HCT116 (cell line): ENCODE results near the gene TRIM38. TPM values are rescaled to one million over a fixed set of nuclear protein-coding genes. Genes with fewer than 3 reads are reported as not detected.

Experiments
- ATAC-seq: fragments of 200-7000 bp; cut with Tn5 transposase; 2 replicates; pipeline ENCODE4 v1.9.1; 2020; ENCODE audit warnings: mild to moderate bottlenecking, moderate library complexity
- BruUV-seq: library from RNA; stranded (reverse); fragments of 400-500 nt; replicated peaks from 2 replicates; lab custom pipeline; 2021; lab: Mats Ljungman, UMichigan
- CTCF ChIA-PET: fragments of 300-600 bp; sonication (Branson Sonifier 250); formaldehyde crosslinking; loops from one replicate; lab custom pipeline; 2021; ENCODE audit warnings: antibody characterized with exemption; lab: Charles Lee
- POLR2A ChIA-PET: fragments of 300-600, 350-600 bp; sonication (Branson Sonifier 250); formaldehyde crosslinking; loops from one replicate; lab custom pipeline; 2021; ENCODE audit warnings: antibody characterized with exemption; lab: Charles Lee
- RAD21 ChIA-PET, 2 experiments: fragments of 300-600 bp; sonication (Branson Sonifier 250); formaldehyde crosslinking; loops; one replicate each; lab custom pipeline; 2023; ENCODE audit warnings: low total read pairs in 2 of 2; ENCODE audit not compliant: uncharacterized antibody in 2 of 2, unreplicated experiment in 2 of 2, low non-redundant PET in 1 of 2; lab: Charles Lee
- DNase-seq: peaks from one replicate; pipeline ENCODE4 v3.0.0-alpha.2; 2010; ENCODE audit warnings: low read depth, low spot score
- H2AFZ ChIP-seq: fragments of 200-600 bp; shearing (Covaris generic), sonication (generic); 2 replicates; pipeline ENCODE4 v1.6.1; 2017; ENCODE audit warnings: low read depth, mixed run types, mixed read lengths, antibody characterized with exemption, low read length; ENCODE audit not compliant: poor library complexity, severe bottlenecking
- H3K27ac ChIP-seq: 2 replicates; pipeline ENCODE4 v1.5.1; 2012; ENCODE audit warnings: low read depth, low read length
- H3K27me3 ChIP-seq: fragments of 200-600 bp; sonication (generic); 2 replicates; pipeline ENCODE4 v1.6.1; 2016; ENCODE audit warnings: mixed run types, low read length, mixed read lengths; ENCODE audit not compliant: insufficient read depth
- H3K36me3 ChIP-seq, 2 experiments: fragments of 200-500 bp in 1 of 2; fragments of 200-600 bp in 1 of 2; sonication (Bioruptor generic) in 1 of 2; sonication (generic) in 1 of 2; 2 replicates each; pipeline versions ENCODE4 v1.5.1 to v1.6.1; 2014 to 2016; ENCODE audit warnings: low read length in 2 of 2, inconsistent platforms in 1 of 2, mixed read lengths in 1 of 2, mixed run types in 1 of 2; ENCODE audit not compliant: insufficient read depth in 2 of 2, control insufficient read depth in 1 of 2
- H3K4me1 ChIP-seq, 2 experiments: fragments of 200-600 bp in 1 of 2; sonication (generic) in 1 of 2; 2 replicates each; pipeline versions ENCODE4 v1.5.1 to v1.6.1; 2012 to 2017; ENCODE audit warnings: low read length in 2 of 2, inconsistent platforms in 1 of 2, mild to moderate bottlenecking in 1 of 2, mixed read lengths in 1 of 2, mixed run types in 1 of 2, moderate library complexity in 1 of 2; ENCODE audit not compliant: insufficient read depth in 2 of 2, control insufficient read depth in 1 of 2
- H3K4me2 ChIP-seq: fragments of 200-600 bp; sonication (generic); 2 replicates; pipeline ENCODE4 v1.6.1; 2017; ENCODE audit warnings: mixed run types, low read length, mixed read lengths
- H3K4me3 ChIP-seq, 2 experiments: fragments of 200-600 bp in 1 of 2; sonication (generic) in 1 of 2; replicated peaks in 1 of 2; 2 replicates each; pipeline ENCODE4 v1.5.1; 2011 to 2016; ENCODE audit warnings: low read length in 2 of 2, control low read depth in 1 of 2, low read depth in 1 of 2, mild to moderate bottlenecking in 1 of 2, mixed read lengths in 1 of 2, mixed run types in 1 of 2
- H3K79me2 ChIP-seq: fragments of 200-600 bp; sonication (generic); 2 replicates; pipeline ENCODE4 v1.6.1; 2017; ENCODE audit warnings: mild to moderate bottlenecking, mixed run types, low read length, moderate library complexity, mixed read lengths; ENCODE audit not compliant: insufficient read depth
- H3K9ac ChIP-seq: fragments of 200-600 bp; sonication (generic); 2 replicates; pipeline ENCODE4 v1.6.1; 2016; ENCODE audit warnings: low read length, mixed read lengths
- H3K9me2 ChIP-seq: fragments of 200-600 bp; sonication (generic), shearing (Covaris generic); 2 replicates; pipeline ENCODE4 v1.6.1; 2017; ENCODE audit warnings: mixed run types, mild to moderate bottlenecking, moderate library complexity; ENCODE audit not compliant: insufficient read depth
- H3K9me3 ChIP-seq, 2 experiments: fragments of 200-500 bp in 1 of 2; fragments of 200-600 bp in 1 of 2; sonication (Bioruptor generic) in 1 of 2; sonication (generic) in 1 of 2; 2 replicates each; pipeline ENCODE4 v1.6.1; 2014 to 2017; ENCODE audit warnings: low read length in 2 of 2, mixed read lengths in 2 of 2, inconsistent platforms in 1 of 2, low read depth in 1 of 2, mild to moderate bottlenecking in 1 of 2, mixed run types in 1 of 2, moderate library complexity in 1 of 2; ENCODE audit not compliant: control insufficient read depth in 1 of 2, insufficient read depth in 1 of 2
- H4K20me1 ChIP-seq: fragments of 200-600 bp; sonication (generic), shearing (Covaris generic); 2 replicates; pipeline ENCODE4 v1.6.1; 2017; ENCODE audit warnings: mixed run types, mild to moderate bottlenecking, moderate library complexity; ENCODE audit not compliant: insufficient read depth
- ATF3 ChIP-seq: IDR thresholded peaks from 2 replicates; pipeline ENCODE4 v1.6.1; 2012
- CTCF ChIP-seq, 3 experiments: fragments of 200-600 bp in 1 of 3; sonication (generic) in 1 of 3; IDR thresholded peaks in 2 of 3; conservative IDR thresholded peaks in 1 of 3; 2 replicates each; pipeline ENCODE4 v1.5.1; 2012 to 2017; ENCODE audit warnings: low read depth in 2 of 3, low read length in 2 of 3, antibody characterized with exemption in 1 of 3, borderline replicate concordance in 1 of 3, control low read depth in 1 of 3, mild to moderate bottlenecking in 1 of 3, mixed read lengths in 1 of 3, mixed run types in 1 of 3, moderate library complexity in 1 of 3; ENCODE audit not compliant: insufficient read depth in 1 of 3
- EZH2phosphoT487 ChIP-seq: fragments of 200-600 bp; IDR thresholded peaks from 2 replicates; pipeline ENCODE4 v1.6.1; 2018; ENCODE audit warnings: antibody characterized with exemption, borderline replicate concordance
- FOSL1 ChIP-seq: IDR thresholded peaks from 2 replicates; pipeline ENCODE4 v1.6.1; 2012; ENCODE audit warnings: low read depth
- POLR2A ChIP-seq: IDR thresholded peaks from 2 replicates; pipeline ENCODE4 v1.7.0; 2011; ENCODE audit warnings: borderline replicate concordance; ENCODE audit not compliant: insufficient read depth, insufficient read length; ENCODE audit errors: extremely low read depth
- RAD21 ChIP-seq: IDR thresholded peaks from 2 replicates; pipeline ENCODE4 v1.6.1; 2012; ENCODE audit warnings: low read depth, mild to moderate bottlenecking
- SRF ChIP-seq: IDR thresholded peaks from 2 replicates; pipeline ENCODE4 v1.6.1; 2012; ENCODE audit warnings: low read depth
- TCF7L2 ChIP-seq: IDR thresholded peaks from 2 replicates; pipeline ENCODE4 v1.7.0; 2011; ENCODE audit warnings: borderline replicate concordance, inconsistent platforms; ENCODE audit not compliant: insufficient read depth, insufficient read length; ENCODE audit errors: extremely low read depth
- YY1 ChIP-seq: IDR thresholded peaks from 2 replicates; pipeline ENCODE4 v1.6.1; 2011; ENCODE audit warnings: low read length, low read depth, moderate library complexity, mild to moderate bottlenecking; ENCODE audit not compliant: insufficient replicate concordance; ENCODE audit errors: extremely low read depth
- ZBTB33 ChIP-seq: IDR thresholded peaks from 2 replicates; pipeline ENCODE4 v1.6.1; 2011; ENCODE audit warnings: mild to moderate bottlenecking, low read length, moderate library complexity; ENCODE audit not compliant: insufficient replicate concordance; ENCODE audit errors: extremely low read depth
- ZNF274 ChIP-seq: fragments of 200-500 bp; sonication (Bioruptor generic); IDR thresholded peaks from 2 replicates; pipeline ENCODE4 v1.6.1; 2014; ENCODE audit warnings: mild to moderate bottlenecking, low read depth, low read length, inconsistent platforms
- intact Hi-C: fragments of 100-400 bp; cut with micrococcal nuclease; formaldehyde crosslinking; loops from 2 replicates; pipeline ENCODE4 v1.10.0; 2022
- total RNA-seq: library from RNA; stranded (reverse); gene quantifications from one replicate; pipeline ENCODE4 v1.2.1, GENCODE V29; 2021; ENCODE audit not compliant: unreplicated experiment

Gene TRIM38
- total RNA-seq, 1 experiment from 2014 or later, result 9.6 TPM

- TF ChIP-seq ZBTB33 (no peak), ATF3 (no peak), SRF (no peak), CTCF (IDR thresholded peaks at IDR 0.05 in 2 of 3, conservative IDR thresholded peaks at IDR 0.05 in 1 of 3; ENCODE audit: borderline replicate concordance in 1 of 3, insufficient read depth in 1 of 3, low read depth in 2 of 3, low read length in 2 of 3) (no peak), FOSL1 (no peak)
Measured at GRCh38 chr6:25973923-25974555, 11.4 kb downstream of the TRIM38 start (continued).

GRCh38 chr6:25975923-25976560 lies 13.4 kb downstream of the TRIM38 start:
- Histone ChIP-seq H3K9ac (no peak overlapping the region), H3K4me3 (no peak overlapping the region), H4K20me1 (no peaks in the 10 kb centered on the region), H3K36me3 (peaks cover 26 to 40% of the 10 kb centered on the region in 2 experiments; a peak in 2 of 4 replicates), H3K9me3 (no peaks in the 10 kb centered on the region), H3K27me3 (no peaks in the 10 kb centered on the region), H3K27ac (no peak overlapping the region), H3K4me2 (no peak overlapping the region), H2AFZ (no peak overlapping the region), H3K4me1 (peaks cover 6 to 9% of the 10 kb centered on the region in 2 experiments), H3K9me2 (no peaks in the 10 kb centered on the region), H3K79me2 (no peaks in the 10 kb centered on the region)
- BruUV-seq, result no TSS peak
- POLR2A ChIA-PET, result no interaction called here
- RAD21 ChIA-PET, result no interaction called here
- ATAC-seq (no peak), DNase-seq (no peak)
- CTCF ChIA-PET, result interaction anchor here (1.1 kb wide), 1 partner anchor 17 kb away, joined by 3 read pairs; no protein-coding TSS in a partner anchor
- intact Hi-C loops, result no loop called here
- TF ChIP-seq ATF3 (no peak), RAD21 (no peak), EZH2phosphoT487 (no peak), ZBTB33 (no peak), TCF7L2 (no peak), CTCF (IDR thresholded peaks at IDR 0.05 in 2 of 3, conservative IDR thresholded peaks at IDR 0.05 in 1 of 3; ENCODE audit: borderline replicate concordance in 1 of 3, insufficient read depth in 1 of 3, low read depth in 2 of 3, low read length in 2 of 3) (no peak), YY1 (no peak), POLR2A (no peak), ZNF274 (no peak)
